Sigmoid colon (tissue), 4 donors: Measurements from ENCODE around the gene KRT17.

Experiments used
- EP300 ChIP-seq, 4 donors: sonication (generic); formaldehyde crosslinking; IDR thresholded peaks; one replicate each; pipeline ENCODE4 v1.6.1; 2017; ENCODE audit warnings: antibody characterized with exemption in 4 of 4
- TF ChIP-seq, protein P1 (sequence below), 4 experiments: fragments of 450-650 bp in 3 of 4; fragments of 200-600 bp in 1 of 4; IDR thresholded peaks; one replicate each; pipeline ENCODE4 v1.5.1; 2016 to 2019; ENCODE audit warnings: antibody characterized with exemption in 4 of 4, mild to moderate bottlenecking in 3 of 4, moderate library complexity in 2 of 4

DNA sequence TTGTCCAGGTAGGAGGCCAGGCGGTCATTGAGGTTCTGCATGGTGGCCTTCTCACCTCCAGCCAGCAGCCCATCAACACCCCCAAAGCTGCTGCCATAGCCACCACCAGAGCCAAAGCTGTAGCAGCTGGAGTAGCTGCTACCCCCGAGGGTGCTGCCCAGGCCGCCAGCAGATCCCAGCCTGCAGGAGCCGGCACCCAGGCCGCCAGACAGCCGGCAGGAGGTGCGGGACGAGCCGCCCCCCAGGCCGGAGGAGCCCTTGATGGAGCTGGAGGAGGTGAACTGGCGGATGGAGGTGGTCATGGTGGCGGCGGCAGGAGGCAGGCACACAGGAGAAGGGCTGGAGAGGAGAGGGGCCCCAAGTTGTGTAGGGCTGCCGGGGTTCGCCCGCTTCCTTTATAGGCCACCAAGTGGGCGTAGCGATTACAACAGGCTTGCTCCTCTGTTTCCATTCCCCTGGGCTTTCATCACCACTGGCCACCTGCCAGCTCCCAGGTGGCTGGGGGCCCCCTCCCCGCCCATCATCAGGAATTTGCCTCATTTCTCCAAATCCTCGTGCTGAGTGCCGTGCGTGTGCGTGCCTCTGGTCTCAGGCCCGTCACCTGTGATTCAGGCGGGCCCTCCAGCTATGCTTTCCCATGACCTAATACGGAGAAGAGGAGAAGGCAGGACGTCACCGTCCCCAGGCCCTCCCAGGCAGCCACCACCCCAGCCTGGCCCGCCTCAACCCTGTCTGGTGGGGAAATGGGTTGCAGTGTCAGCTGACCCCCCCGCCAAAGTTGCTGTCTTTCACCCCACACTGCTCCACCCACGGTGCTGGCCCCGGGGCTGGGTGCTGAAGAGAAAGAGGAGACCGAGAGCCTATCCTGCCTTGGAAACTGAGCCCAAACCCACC is at the start of gene KRT17:
- TF ChIP-seq, protein P1, sequence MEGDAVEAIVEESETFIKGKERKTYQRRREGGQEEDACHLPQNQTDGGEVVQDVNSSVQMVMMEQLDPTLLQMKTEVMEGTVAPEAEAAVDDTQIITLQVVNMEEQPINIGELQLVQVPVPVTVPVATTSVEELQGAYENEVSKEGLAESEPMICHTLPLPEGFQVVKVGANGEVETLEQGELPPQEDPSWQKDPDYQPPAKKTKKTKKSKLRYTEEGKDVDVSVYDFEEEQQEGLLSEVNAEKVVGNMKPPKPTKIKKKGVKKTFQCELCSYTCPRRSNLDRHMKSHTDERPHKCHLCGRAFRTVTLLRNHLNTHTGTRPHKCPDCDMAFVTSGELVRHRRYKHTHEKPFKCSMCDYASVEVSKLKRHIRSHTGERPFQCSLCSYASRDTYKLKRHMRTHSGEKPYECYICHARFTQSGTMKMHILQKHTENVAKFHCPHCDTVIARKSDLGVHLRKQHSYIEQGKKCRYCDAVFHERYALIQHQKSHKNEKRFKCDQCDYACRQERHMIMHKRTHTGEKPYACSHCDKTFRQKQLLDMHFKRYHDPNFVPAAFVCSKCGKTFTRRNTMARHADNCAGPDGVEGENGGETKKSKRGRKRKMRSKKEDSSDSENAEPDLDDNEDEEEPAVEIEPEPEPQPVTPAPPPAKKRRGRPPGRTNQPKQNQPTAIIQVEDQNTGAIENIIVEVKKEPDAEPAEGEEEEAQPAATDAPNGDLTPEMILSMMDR (IDR thresholded peaks at IDR 0.05) = no peak
- no peak for TF ChIP-seq EP300 (IDR thresholded peaks at IDR 0.05)
